ENCODE measurements around the gene ULBP2. TPM values are rescaled to one million over a fixed set of nuclear protein-coding genes. Genes with fewer than 3 reads are reported as not detected.
"Not testable (repeated sequence)": the region's sequence is repeated elsewhere in the genome, so short reads cannot be mapped to it uniquely, and the experiment has no call there.

The ULBP2 gene
- total RNA-seq, 1 experiment from 2014 or later = 4.2 TPM

DNA sequence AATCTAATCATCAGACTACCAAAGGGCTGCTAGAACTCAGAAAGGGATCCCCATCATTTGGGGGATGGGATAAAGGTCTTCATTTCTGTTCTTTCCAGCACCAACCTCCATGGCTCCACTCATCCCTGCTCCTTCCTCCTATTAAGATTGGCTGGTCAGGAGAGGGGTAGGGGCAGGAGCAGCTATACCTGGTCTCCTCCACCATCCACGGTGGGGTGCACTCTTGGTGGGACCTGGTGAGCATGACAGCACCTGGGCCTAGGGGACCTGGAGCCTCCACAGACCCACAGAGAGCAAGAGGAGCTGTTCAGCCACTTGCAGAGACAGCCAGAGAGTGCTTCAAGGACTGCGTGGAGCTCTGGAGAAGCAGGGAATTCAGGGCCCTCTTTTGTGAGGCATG lies 6.1 kb upstream of the ULBP2 start:
- Histone ChIP-seq H3K27me3 (replicated peaks; ENCODE audit: insufficient read depth, low read depth, low read length, poor library complexity) (peaks cover 32% of the 10 kb centered on the region), H3K4me3 (ENCODE audit: low read depth, low read length, poor library complexity, severe bottlenecking) (no peak overlapping the region), H3K36me3 (ENCODE audit: insufficient read depth, low read length, poor library complexity, severe bottlenecking) (no peaks in the 10 kb centered on the region), H3K27ac (ENCODE audit: low read depth, low read length, poor library complexity, severe bottlenecking) (no peak overlapping the region), H3K9me3 (ENCODE audit: low read depth, low read length, poor library complexity, severe bottlenecking) (no peaks in the 10 kb centered on the region), H3K4me1 (ENCODE audit: insufficient read depth, low read length, poor library complexity, severe bottlenecking) (no peaks in the 10 kb centered on the region)
- TF ChIP-seq EZH2 (IDR thresholded peaks at IDR 0.05; ENCODE audit: borderline replicate concordance, low read depth, low read length, poor library complexity, severe bottlenecking) = no peak
- TF ChIP-seq, protein P1, sequence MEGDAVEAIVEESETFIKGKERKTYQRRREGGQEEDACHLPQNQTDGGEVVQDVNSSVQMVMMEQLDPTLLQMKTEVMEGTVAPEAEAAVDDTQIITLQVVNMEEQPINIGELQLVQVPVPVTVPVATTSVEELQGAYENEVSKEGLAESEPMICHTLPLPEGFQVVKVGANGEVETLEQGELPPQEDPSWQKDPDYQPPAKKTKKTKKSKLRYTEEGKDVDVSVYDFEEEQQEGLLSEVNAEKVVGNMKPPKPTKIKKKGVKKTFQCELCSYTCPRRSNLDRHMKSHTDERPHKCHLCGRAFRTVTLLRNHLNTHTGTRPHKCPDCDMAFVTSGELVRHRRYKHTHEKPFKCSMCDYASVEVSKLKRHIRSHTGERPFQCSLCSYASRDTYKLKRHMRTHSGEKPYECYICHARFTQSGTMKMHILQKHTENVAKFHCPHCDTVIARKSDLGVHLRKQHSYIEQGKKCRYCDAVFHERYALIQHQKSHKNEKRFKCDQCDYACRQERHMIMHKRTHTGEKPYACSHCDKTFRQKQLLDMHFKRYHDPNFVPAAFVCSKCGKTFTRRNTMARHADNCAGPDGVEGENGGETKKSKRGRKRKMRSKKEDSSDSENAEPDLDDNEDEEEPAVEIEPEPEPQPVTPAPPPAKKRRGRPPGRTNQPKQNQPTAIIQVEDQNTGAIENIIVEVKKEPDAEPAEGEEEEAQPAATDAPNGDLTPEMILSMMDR (conservative IDR thresholded peaks at IDR 0.05; ENCODE audit: low read depth, low read length) = no peak
- BruUV-seq (replicated peaks) = no TSS peak
- ChIA-PET CTCF (interaction anchor here (0.7 kb wide), 1 partner anchor 75 kb away, joined by 7 read pairs; no protein-coding TSS in a partner anchor), POLR2A (ENCODE audit: low non-redundant PET) (no interaction called here)
- intact Hi-C loops (cut with micrococcal nuclease; ENCODE audit: unreplicated experiment) = loop anchor here (2.0 to 10.0 kb wide), 3 partner anchors 399 to 879 kb away; no protein-coding TSS in a partner anchor
- DNase-seq (ENCODE audit: low spot score) = no peak

DNA sequence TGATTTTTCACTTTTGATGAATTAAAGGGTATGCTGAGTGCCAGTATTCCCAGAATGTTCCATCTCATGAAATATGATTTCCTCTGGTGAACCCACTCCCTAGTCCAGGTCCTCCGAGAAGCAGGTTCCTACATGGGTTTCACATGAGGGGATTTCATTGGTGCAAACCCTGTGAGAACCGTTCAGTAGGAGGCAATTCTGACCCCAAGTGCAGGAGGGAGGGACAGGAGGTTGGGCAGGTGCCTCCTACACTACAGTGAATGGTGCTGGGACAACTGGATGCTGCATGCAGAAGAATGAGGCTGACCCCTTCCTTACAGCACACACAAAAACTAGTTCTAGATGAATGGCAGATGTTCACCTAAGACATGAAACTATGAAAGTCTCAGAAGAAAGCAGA lies 5.1 kb upstream of the ULBP2 start:
- no peak for DNase-seq (ENCODE audit: low spot score)
- H3K36me3 ChIP-seq (ENCODE audit: insufficient read depth, low read length, poor library complexity, severe bottlenecking) = no peaks in the 10 kb centered on the region
- H3K9me3 ChIP-seq (ENCODE audit: low read depth, low read length, poor library complexity, severe bottlenecking) = no peaks in the 10 kb centered on the region
- H3K4me1 ChIP-seq (ENCODE audit: insufficient read depth, low read length, poor library complexity, severe bottlenecking) = no peaks in the 10 kb centered on the region
- ChIA-PET CTCF (no interaction called here), POLR2A (ENCODE audit: low non-redundant PET) (no interaction called here)
- intact Hi-C loops (cut with micrococcal nuclease; ENCODE audit: unreplicated experiment) = loop anchor here (10.0 kb wide), 2 partner anchors 398 to 458 kb away; no protein-coding TSS in a partner anchor
- H3K4me3 ChIP-seq (ENCODE audit: low read depth, low read length, poor library complexity, severe bottlenecking) = no peak overlapping the region
- no peak overlapping the region for H3K27ac ChIP-seq (ENCODE audit: low read depth, low read length, poor library complexity, severe bottlenecking)
- H3K27me3 ChIP-seq (replicated peaks; ENCODE audit: insufficient read depth, low read depth, low read length, poor library complexity) = peaks cover 23% of the 10 kb centered on the region
- TF ChIP-seq, protein P1 (conservative IDR thresholded peaks at IDR 0.05; ENCODE audit: low read depth, low read length) = no peak
- TF ChIP-seq EZH2 (IDR thresholded peaks at IDR 0.05; ENCODE audit: borderline replicate concordance, low read depth, low read length, poor library complexity, severe bottlenecking) = no peak
- no TSS peak for BruUV-seq (replicated peaks)

DNA sequence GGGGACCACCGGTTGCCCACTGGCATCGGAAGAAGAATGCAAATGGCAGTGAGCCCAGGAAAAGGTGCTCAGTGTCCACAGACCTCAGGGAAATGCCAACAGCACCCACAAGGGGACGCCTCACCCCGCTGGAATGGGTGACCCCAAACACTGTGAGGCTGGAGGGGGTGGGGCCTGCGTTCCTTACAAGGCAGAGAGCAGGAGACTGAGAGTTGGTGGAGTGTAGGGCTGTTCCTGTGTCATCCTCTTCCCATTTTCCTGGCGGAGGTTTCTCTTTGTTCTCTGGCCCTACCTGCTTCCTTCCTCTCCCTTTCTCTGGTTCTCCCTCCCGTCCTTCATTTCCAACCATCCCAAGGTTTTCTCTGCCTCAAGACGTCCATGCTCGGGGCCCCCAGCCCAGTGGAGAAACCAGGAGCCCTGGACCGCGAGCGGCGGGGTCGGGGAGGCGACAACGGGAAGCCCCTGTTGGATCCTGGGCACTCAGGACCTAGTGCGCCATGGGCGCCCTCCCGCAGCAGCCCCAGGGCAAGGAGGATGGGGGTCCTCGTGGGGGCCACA lies 3.7 kb upstream of the ULBP2 start:
- H3K4me1 ChIP-seq (ENCODE audit: insufficient read depth, low read length, poor library complexity, severe bottlenecking); H3K9me3 ChIP-seq (ENCODE audit: low read depth, low read length, poor library complexity, severe bottlenecking); H3K27ac ChIP-seq (ENCODE audit: low read depth, low read length, poor library complexity, severe bottlenecking); CTCF ChIA-PET; DNase-seq (ENCODE audit: low spot score); POLR2A ChIA-PET (ENCODE audit: low non-redundant PET); BruUV-seq (replicated peaks); H3K36me3 ChIP-seq (ENCODE audit: insufficient read depth, low read length, poor library complexity, severe bottlenecking): not testable (repeated sequence)
- Histone ChIP-seq H3K4me3 (ENCODE audit: low read depth, low read length, poor library complexity, severe bottlenecking) (peak overlapping the region; percentile 42), H3K27me3 (replicated peaks; ENCODE audit: insufficient read depth, low read depth, low read length, poor library complexity) (peaks cover 23% of the 10 kb centered on the region)
- intact Hi-C loops (cut with micrococcal nuclease; ENCODE audit: unreplicated experiment) = loop anchor here (10.0 kb wide), 2 partner anchors 397 to 457 kb away; no protein-coding TSS in a partner anchor
